Measurements from ENCODE around the gene IDE.
"Not testable (repeated sequence)": the region's sequence is repeated elsewhere in the genome, so short reads cannot be mapped to it uniquely, and the experiment has no call there.

IDE gene

DNA sequence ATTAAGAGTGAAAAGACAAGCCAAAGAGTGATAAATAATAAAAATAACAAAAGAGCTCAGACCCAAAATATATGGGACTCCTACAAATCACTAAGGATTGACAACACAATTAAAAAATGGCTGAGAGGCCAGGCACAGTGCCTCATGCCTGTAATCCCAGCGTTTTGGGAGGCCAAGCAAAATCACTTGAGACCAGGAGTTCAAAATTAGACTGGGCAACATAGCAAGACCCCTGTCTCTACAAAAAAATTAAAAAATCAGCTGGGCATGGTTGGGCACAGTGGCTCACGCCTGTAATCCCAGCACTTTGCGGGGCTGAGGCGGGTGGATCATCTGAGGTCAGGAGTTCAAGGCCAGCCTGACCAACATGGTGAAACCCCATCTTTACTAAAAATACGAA lies 137.3 kb downstream of the IDE start:
- Mint-ChIP-seq H3K4me1 (ENCODE audit: low read depth) (no peaks in the 10 kb centered on the region), H3K27ac (no peak overlapping the region), H3K27me3 (ENCODE audit: low read depth) (no peaks in the 10 kb centered on the region), H3K36me3 (ENCODE audit: low read depth) (no peaks in the 10 kb centered on the region), H3K4me3 (no peak overlapping the region), H3K9me3 (no peaks in the 10 kb centered on the region)

DNA sequence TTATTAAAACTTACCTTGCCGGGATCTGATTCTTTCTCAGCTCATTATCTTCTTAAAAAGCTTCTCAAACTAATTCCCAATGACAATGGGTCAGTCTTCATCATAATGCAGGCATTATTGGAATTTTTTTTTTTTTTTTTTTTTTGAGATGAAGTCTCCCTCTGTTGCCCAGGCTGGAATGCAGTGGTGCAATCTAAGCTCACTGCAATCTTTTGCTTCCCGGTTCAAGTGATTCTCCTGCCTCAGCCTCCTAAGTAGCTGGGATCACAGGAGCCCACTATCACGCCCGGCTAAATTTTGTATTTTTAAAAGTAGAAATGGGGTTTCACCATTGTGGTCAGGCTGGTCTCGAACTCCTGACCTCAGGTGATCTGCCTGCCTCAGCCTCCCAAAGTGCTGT lies 137.8 kb downstream of the IDE start:
- H3K4me1 Mint-ChIP-seq (ENCODE audit: low read depth); H3K9me3 Mint-ChIP-seq; H3K4me3 Mint-ChIP-seq; H3K27me3 Mint-ChIP-seq (ENCODE audit: low read depth); H3K36me3 Mint-ChIP-seq (ENCODE audit: low read depth); H3K27ac Mint-ChIP-seq: not testable (repeated sequence)

- H3K27ac Mint-ChIP-seq, result no peak overlapping the region
- H3K27me3 Mint-ChIP-seq (ENCODE audit: low read depth), result no peaks in the 10 kb centered on the region
- H3K4me1 Mint-ChIP-seq (ENCODE audit: low read depth), result no peaks in the 10 kb centered on the region
- no peak overlapping the region for H3K4me3 Mint-ChIP-seq
- no peaks in the 10 kb centered on the region for H3K9me3 Mint-ChIP-seq
- no peaks in the 10 kb centered on the region for H3K36me3 Mint-ChIP-seq (ENCODE audit: low read depth)
These were observed 139.5 kb downstream of the IDE start for GRCh38 chr10:92434385-92434784.

- Mint-ChIP-seq H3K4me3 (no peak overlapping the region), H3K9me3 (no peaks in the 10 kb centered on the region), H3K27me3 (ENCODE audit: low read depth) (no peaks in the 10 kb centered on the region), H3K4me1 (ENCODE audit: low read depth) (no peaks in the 10 kb centered on the region), H3K36me3 (ENCODE audit: low read depth) (no peaks in the 10 kb centered on the region), H3K27ac (no peak overlapping the region)
These were observed 141.3 kb downstream of the IDE start for GRCh38 chr10:92432596-92432995.

- Mint-ChIP-seq H3K36me3 (ENCODE audit: low read depth) (no peaks in the 10 kb centered on the region), H3K27ac (no peak overlapping the region), H3K9me3 (no peaks in the 10 kb centered on the region), H3K27me3 (ENCODE audit: low read depth) (no peaks in the 10 kb centered on the region), H3K4me3 (no peak overlapping the region), H3K4me1 (ENCODE audit: low read depth) (no peaks in the 10 kb centered on the region)
These were observed 143.8 kb downstream of the IDE start for GRCh38 chr10:92430103-92430502.

DNA sequence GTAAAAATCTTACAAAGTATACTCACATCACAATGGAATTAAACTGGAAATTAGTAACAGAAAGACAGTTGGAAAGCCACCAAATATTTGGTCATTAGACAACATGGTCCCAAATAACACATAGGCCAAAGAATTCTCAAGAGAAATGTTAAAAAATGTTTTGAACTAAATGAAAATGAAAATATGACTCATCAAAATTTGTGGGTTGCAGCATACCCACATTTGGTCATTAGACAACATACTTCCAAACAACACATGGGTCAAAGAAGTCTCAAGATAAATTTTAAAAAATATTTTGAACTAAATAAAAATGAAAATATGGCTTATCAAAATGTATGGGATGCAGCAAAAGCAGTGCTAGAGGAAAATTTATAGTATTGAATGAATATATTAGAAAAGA lies 152.3 kb downstream of the IDE start:
- Mint-ChIP-seq H3K4me1 (ENCODE audit: low read depth) (peaks cover 5% of the 10 kb centered on the region), H3K9me3 (peaks cover 7% of the 10 kb centered on the region), H3K4me3 (no peak overlapping the region), H3K36me3 (ENCODE audit: low read depth) (peaks cover 2% of the 10 kb centered on the region), H3K27ac (no peak overlapping the region), H3K27me3 (ENCODE audit: low read depth) (peaks cover 30% of the 10 kb centered on the region)

GRCh38 chr10:92420546-92421275 lies 153.2 kb downstream of the IDE start:
- H3K4me1 Mint-ChIP-seq (ENCODE audit: low read depth), result peaks cover 5% of the 10 kb centered on the region
- H3K27me3 Mint-ChIP-seq (ENCODE audit: low read depth), result peaks cover 30% of the 10 kb centered on the region
- H3K36me3 Mint-ChIP-seq (ENCODE audit: low read depth), result peaks cover 2% of the 10 kb centered on the region
- H3K9me3 Mint-ChIP-seq, result peaks cover 10% of the 10 kb centered on the region
- peak overlapping the region; percentile 33 for H3K4me3 Mint-ChIP-seq
- H3K27ac Mint-ChIP-seq, result no peak overlapping the region

DNA sequence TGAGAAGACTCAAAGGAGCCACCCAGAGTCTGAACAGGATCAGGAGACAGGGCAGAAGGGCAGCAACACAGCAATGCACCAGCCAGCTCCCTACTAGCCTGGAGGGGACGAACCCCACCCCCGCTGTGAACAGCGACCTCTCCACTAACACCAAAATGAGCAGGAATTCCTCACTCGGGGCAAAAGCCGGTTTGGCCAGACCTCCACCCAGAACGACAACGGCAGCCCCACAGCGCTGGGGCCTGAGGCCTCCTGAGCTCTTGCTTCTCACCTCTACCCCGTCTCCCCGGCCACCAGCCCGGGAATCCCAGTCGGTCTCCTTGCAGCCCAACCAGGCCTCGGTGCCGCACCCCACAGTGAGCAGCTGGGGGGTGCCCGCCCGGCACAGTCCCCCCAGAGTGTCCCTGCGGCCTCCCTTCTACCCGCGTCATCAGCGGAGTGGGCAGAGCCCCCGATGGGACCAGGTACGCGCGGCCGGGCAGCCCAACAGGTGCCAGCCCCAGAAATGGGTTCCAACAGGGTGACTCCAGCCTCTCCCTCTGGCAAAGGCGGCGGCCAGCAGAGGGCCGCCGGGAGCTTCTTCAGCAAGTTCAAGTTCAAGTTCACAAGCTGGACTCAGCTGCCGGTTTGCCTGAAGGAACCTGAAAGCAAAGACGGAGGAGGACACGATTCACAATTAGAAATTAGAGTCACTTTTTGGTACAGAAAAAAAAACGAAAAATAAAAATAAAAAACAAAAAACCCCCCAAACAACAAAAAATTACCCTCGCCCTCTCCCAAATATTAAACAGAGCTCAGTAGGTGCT lies 153.9 kb downstream of the IDE start:
- Mint-ChIP-seq H3K27me3 (ENCODE audit: low read depth) (peaks cover 30% of the 10 kb centered on the region), H3K4me3 (peak overlapping the region; percentile 33), H3K27ac (no peak overlapping the region), H3K4me1 (ENCODE audit: low read depth) (peaks cover 5% of the 10 kb centered on the region), H3K9me3 (peaks cover 10% of the 10 kb centered on the region), H3K36me3 (ENCODE audit: low read depth) (peaks cover 2% of the 10 kb centered on the region)

DNA sequence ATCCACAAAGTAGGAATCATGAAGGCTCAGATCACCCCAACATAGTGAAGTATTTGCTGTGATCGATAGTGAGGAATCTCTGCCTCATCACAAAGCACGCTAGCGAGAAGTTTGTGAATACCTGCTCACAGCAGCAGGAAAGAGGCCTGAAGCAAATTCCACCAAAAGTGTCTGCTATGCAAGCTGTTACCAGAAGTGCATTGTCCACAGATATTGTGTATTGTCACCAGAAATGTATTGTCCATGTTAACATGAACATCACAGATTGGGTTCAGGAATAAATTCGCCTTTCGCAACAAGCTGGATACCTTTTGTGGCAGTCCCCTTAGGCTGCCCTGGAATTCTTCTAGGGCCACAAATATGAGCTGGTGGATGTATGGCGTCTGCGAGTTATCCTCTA lies 155.0 kb downstream of the IDE start:
- Mint-ChIP-seq H3K9me3 (peaks cover 10% of the 10 kb centered on the region), H3K4me3 (no peak overlapping the region), H3K27me3 (ENCODE audit: low read depth) (peaks cover 30% of the 10 kb centered on the region), H3K4me1 (ENCODE audit: low read depth) (peaks cover 5% of the 10 kb centered on the region), H3K36me3 (ENCODE audit: low read depth) (peaks cover 2% of the 10 kb centered on the region), H3K27ac (no peak overlapping the region)

DNA sequence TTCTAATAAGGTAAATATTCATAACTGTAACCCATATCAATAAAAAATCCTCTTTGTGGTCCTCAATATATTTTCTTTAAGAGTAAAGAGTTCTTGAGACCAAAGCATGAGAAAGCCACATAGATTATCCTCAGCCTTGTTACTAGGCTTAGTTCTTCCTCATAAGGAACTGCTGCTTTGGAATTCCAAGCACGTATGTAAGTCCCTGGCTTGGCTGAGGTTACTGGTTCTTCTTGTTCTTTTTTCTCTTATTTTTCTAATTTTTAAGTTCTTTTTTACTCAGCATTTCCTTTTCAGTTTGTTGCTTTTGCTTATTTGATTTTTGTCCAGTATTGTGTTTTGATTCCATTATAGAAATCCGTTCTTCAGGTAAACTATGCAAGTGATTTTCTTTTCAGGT lies 155.7 kb downstream of the IDE start:
- no peak overlapping the region for H3K4me3 Mint-ChIP-seq
- H3K4me1 Mint-ChIP-seq (ENCODE audit: low read depth), result peaks cover 5% of the 10 kb centered on the region
- peaks cover 10% of the 10 kb centered on the region for H3K9me3 Mint-ChIP-seq
- H3K27ac Mint-ChIP-seq, result no peak overlapping the region
- peaks cover 2% of the 10 kb centered on the region for H3K36me3 Mint-ChIP-seq (ENCODE audit: low read depth)
- H3K27me3 Mint-ChIP-seq (ENCODE audit: low read depth), result peaks cover 30% of the 10 kb centered on the region

DNA sequence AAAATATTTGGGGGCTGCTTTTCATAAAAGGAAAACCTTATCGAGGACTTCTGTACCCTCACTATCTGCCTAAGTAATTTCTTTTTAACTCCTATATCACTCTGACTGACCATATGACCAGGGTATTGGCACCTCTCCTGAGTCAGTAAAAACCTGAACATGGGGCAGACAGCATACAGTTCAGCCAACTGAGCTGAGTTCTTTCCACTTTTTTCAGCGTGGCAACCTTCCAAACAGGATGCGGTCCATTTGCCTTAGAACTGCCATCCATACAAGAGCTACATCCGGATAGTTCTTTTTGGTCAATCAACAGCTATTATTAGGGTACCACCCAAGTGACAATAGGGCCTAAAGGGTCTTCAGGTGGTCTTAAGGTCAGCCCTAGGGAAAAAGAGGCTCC lies 160.4 kb downstream of the IDE start:
- H3K9me3 Mint-ChIP-seq, result peaks cover 3% of the 10 kb centered on the region
- H3K4me1 Mint-ChIP-seq (ENCODE audit: low read depth), result no peaks in the 10 kb centered on the region

DNA sequence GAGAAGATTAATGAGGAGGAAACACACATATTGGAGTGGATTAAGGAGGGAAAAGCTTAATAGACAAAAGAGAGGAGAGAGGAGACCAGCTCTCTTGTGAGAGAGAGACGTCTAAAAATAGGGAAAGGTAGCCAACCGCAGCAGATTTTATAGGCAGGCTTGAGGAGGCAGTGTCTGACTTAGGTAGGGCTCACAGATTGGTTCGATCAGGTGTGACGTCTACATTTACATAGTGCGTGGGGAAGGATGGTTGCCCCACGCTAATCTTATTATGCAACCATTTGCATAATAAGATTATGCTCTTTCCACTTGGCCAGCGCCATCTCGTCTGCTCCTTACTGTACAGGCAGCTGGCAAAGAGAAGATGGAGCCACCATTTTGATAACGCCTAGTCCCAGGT lies 160.9 kb downstream of the IDE start:
- no peaks in the 10 kb centered on the region for H3K4me1 Mint-ChIP-seq (ENCODE audit: low read depth)

More for the DNA sequence above, 160.4 kb downstream of the IDE start:
- H3K27ac Mint-ChIP-seq, result no peak overlapping the region
- H3K27me3 Mint-ChIP-seq (ENCODE audit: low read depth), result peaks cover 10% of the 10 kb centered on the region
- H3K36me3 Mint-ChIP-seq (ENCODE audit: low read depth), result no peaks in the 10 kb centered on the region
- H3K4me3 Mint-ChIP-seq, result no peak overlapping the region

GRCh38 chr10:92411406-92411805 lies 162.5 kb downstream of the IDE start:
- Mint-ChIP-seq H3K4me1 (ENCODE audit: low read depth) (no peaks in the 10 kb centered on the region), H3K27me3 (ENCODE audit: low read depth) (no peaks in the 10 kb centered on the region), H3K4me3 (no peak overlapping the region), H3K27ac (no peak overlapping the region), H3K9me3 (peaks cover 3% of the 10 kb centered on the region), H3K36me3 (ENCODE audit: low read depth) (no peaks in the 10 kb centered on the region)

More for the DNA sequence above, 160.9 kb downstream of the IDE start:
- Mint-ChIP-seq H3K27me3 (ENCODE audit: low read depth) (peaks cover 10% of the 10 kb centered on the region), H3K4me3 (no peak overlapping the region), H3K9me3 (peaks cover 3% of the 10 kb centered on the region), H3K27ac (no peak overlapping the region), H3K36me3 (ENCODE audit: low read depth) (no peaks in the 10 kb centered on the region)

DNA sequence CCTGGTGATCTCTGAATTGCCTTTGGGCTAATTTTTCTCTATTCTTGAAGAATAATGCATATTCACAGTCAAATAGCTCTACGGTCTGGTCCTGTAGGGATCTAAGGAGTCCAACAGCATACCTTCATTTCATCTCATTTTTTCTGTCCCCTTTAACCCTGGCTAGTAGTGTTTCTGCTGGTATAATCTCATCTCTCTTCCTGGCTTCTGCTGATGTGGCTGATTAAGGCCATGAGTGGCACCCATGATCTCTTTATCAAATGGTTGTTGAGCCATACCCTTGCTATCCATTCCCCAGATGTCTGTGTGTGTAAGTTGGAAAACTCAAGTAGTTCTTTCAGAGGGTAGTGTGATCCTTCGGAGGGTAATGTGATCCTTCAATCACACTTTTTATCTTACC lies 163.4 kb downstream of the IDE start:
- Mint-ChIP-seq H3K4me3 (no peak overlapping the region), H3K27ac (no peak overlapping the region), H3K27me3 (ENCODE audit: low read depth) (no peaks in the 10 kb centered on the region), H3K4me1 (ENCODE audit: low read depth) (no peaks in the 10 kb centered on the region), H3K36me3 (ENCODE audit: low read depth) (no peaks in the 10 kb centered on the region), H3K9me3 (no peaks in the 10 kb centered on the region)

GRCh38 chr10:92408017-92408361 lies 165.9 kb downstream of the IDE start:
- Mint-ChIP-seq H3K36me3 (ENCODE audit: low read depth) (no peaks in the 10 kb centered on the region), H3K4me3 (no peak overlapping the region), H3K27me3 (ENCODE audit: low read depth) (no peaks in the 10 kb centered on the region), H3K9me3 (no peaks in the 10 kb centered on the region), H3K4me1 (ENCODE audit: low read depth) (no peaks in the 10 kb centered on the region), H3K27ac (no peak overlapping the region)
